Stimulated activated CD8-positive, alpha-beta memory T cell treated with anti-CD3 and anti-CD28 coated beads, Interleukin-12 subunit alpha, Interleukin-12 subunit beta, amount 100 ng/mL, for 24 hours (primary cell): ENCODE data around the gene MYO1E.

Source experiments
- DNase-seq: peaks from one replicate; pipeline ENCODE4 v3.0.0-alpha.2; 2020; ENCODE audit errors: extremely low read depth

MYO1E gene

GRCh38 chr15:59262316-59262715, 110.4 kb downstream of the MYO1E start:
- no peak for DNase-seq

DNA sequence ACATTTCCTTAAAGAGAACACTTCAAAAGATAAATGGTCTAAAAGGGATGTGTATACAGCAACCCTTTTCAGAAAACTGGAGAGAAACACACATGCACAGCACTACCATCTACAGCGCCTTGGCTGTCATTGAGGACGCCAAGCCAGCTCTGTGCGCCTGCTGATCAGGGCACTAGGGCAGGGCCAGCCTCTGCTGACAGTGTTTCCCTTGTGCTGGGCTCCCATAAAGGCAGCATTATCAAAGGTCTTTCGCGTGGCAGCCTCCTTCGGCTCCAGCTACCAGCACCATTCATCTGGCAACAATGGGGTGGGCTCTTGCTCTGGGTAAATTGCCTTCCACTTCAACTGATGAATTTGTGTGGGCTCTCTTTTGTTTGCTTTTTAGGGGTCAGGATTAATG, 112.6 kb downstream of the MYO1E start:
- no peak for DNase-seq

DNA sequence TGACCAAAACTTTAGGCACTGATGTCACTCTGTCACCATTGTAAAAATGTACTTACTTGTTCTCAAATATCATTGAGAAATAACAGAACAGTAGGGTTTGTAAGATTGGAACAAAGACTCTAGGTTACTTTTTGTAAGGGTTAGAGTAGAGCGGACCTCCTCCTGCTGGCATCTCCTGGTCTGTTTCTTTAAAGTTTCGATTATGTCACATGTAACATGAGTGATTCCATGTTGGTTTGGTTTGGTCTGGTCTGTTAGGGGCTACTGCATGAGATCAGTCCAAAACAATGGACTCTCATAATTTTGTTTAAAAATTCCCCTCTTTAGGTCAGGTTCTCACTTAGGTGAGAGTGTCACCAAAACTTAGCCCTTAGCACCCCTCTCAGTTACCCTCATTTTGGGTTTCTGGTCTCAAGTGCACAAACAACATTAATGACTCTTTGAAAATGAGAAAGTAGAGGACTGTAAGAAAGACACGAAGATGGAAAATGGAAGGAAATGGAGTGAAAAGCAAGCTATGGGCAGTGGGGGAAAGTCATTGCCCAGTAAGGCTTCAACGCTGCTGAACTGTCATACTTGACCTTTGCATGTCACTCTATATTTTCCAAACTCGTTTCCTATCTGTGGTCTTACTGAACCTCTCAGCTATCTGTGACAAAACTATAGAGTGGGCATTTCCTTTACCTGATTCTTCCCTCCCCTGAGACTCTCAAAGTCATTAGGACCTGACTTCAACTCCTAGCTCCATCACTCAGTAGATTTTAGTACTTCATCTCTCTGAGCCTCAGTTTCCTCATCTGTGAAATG, 113.3 kb downstream of the MYO1E start:
- DNase-seq: no peak

DNA sequence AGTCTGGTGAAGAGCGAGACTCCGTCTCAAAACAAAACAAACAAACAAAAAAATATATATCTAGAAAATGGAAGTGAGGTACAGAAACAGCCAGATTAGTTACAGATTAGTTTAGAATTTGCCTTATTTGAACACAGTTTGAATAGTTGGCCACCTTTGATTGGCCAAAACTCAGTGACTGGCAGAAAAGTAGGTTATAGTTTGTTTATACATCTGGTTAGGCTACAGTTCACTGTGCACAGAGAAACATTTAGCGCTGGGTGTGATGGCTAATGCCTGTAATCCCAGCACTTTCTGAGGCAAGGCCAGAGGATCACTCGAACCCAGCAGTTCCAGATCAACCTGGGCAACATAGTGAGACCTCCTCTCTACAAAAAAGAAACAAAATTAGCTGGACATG, 114.4 kb downstream of the MYO1E start:
- DNase-seq: no peak

DNA sequence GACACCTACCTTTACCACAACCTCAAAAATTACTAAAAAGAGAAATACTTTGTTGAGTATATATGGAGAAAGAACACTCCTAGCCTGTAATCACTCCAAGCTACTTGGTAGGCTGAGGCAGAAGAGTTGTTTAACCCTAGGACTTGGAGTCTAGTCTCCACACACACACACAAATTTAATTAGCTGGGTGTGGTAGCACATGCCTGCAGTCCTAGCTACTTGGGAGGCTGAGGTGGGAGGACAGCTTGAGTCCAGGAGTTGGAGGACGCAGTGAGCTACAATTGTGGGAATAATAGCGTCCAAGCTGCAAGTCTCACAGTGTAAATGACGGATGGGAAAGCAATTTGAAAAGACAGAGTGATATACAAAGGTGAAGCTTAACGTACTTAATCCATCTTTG, 115.5 kb downstream of the MYO1E start:
- DNase-seq: no peak

- DNase-seq: no peak
Measured at GRCh38 chr15:59256482-59256881, 116.2 kb downstream of the MYO1E start.

- no peak for DNase-seq
Measured at GRCh38 chr15:59255680-59256336, 116.9 kb downstream of the MYO1E start.

- no peak for DNase-seq
Measured at GRCh38 chr15:59252137-59252536, 120.5 kb downstream of the MYO1E start.

GRCh38 chr15:59251001-59251845, 121.4 kb downstream of the MYO1E start:
- DNase-seq: no peak

GRCh38 chr15:59250249-59250648, 122.4 kb downstream of the MYO1E start:
- no peak for DNase-seq

DNA sequence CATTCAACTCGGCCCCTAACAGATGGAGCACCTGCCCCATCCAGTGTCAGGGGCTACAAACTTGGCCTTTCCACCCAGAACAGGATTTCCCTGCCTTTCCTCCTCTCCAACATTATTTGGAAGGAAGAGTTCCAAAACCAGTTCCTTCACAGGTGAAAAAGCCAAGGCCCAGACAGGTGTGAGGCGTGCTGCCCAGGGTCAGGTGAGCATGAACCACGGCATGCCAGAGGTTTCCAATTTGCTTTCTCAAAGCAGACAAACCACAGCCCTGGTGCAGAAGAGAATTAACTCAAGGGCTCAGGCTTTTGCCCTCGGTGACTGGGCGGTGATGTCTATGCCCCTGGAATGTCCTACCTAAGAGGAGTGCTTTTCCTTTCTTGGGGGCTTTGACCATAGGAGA, 122.9 kb downstream of the MYO1E start:
- DNase-seq: no peak

- DNase-seq: peak; percentile 25
Measured at GRCh38 chr15:59247364-59247763, 125.3 kb downstream of the MYO1E start.

- DNase-seq: no peak
Measured at GRCh38 chr15:59245559-59245958, 127.1 kb downstream of the MYO1E start.

DNA sequence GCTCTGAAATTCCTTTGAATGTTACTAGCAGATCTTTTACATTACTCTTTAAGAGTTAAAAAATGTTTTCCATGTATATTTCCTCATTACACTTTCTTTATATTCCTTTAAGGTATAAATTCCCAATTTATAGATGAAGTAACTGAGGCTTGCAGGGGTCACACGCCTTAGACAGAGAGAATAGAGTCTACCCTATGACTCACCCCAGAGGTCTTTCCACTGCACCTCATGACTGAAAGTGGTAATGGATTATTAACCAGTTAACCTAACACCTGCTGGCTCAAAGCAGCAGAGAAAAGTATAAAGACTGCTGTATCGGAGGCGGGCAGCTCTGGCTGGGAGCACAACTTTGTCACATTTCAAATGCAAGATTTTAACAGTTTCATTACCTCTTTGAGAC, 128.3 kb downstream of the MYO1E start:
- DNase-seq: no peak

DNA sequence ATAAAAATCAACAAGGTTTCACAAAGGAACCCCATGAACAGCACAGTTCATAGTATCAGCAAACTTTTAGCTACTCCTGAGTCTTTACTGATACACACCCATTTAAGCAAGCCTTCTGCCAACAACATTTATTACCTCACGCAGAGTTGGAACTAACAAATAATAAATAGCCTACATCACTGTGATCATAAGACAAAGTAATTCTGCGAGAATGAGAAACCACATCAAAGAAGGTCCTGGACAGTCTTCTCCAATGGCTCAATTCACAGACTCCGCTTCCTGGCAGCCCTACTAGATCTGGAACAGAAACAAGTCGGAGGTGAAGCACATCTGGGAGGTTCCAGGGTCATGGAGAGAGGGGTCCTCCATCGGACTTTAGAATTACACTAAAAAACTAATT, 129.0 kb downstream of the MYO1E start:
- no peak for DNase-seq

DNA sequence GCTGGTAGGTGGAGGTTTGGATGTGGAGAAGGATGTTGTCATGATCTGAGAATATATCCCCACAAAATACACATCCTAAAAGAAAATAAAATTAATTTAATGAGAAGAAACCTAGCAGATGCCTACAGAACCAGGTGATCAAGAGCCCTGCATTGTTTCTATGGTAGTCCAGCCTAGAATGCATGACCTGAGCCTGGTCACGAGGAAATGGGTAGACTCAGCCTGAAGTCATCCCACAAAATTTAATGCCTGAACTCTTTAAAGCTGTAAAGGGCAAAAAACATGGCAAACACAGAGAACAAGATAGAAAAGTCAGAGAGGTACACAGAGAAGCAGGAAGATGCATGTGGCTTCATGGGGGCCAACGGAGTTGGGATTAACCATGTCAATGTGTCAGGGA, 130.0 kb downstream of the MYO1E start:
- no peak for DNase-seq

DNA sequence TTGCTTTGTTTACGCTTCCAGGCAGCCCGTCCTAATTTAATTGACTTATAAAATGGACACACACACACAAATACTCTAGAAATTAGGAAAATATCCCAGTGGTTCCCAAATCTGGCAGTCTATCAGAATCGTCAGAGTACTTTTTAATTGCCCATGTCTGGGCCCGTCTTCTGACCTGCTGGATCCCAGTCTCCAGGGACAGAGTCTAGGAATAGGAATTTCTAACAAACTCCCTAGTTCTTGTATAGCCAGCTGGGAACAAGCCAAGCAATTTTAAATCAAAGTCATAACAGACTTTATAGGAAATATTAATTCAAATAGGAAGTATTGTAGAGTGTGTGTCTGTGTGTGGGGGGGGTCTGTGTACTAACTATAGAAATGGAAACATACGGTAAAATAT, 132.6 kb downstream of the MYO1E start:
- DNase-seq: no peak

DNA sequence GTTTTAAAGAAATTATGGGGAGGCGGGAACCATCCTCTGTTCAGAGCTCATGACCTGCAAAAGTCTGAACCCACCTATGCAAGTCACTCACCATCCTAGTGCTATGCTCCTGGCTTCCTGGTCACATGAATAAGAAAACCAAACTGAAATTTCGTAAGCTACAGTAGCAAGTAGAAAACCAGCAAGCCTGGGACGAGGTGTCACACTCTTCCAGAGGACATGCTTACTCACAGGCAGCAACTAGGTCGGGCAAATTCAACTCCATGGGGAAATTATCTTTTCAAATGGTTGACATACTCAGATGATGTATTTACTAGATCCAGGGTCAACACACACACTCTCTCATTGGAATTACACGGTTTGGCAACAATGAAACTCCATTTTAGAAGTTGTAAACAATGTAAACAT, 134.7 kb downstream of the MYO1E start:
- DNase-seq: no peak

DNA sequence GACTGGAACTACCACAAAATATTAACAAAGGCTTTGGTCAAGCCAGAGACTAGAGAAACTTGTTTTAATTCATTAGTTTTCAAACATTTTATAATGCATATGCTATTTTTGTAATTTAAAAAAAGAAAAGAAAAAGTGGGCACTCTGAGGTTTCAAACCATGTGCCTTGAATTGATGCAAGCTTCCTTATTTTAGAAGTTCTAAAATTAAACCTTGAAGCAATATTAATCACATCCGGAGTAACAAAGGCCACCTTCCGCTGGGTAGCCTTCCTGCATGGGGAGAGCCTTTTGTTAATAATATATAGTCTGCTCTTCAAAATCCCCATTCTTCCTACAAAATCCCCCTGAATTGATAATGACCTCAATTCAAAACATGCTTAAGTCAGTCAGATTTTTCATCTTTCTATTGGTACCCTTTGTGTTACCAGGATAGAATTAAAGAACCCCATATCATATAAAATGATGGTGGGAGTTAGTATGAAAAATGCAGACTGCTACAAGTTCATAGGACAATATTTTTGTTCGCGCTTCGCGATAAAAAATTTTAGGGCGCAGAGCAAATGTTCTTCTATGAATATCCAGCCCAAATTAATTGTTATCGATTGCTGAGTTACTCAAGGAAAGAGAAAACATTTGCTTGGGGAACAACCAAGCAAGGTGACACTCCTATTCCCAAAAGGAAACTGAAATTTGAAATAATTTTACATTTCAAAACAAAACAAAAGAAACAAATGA, 135.4 kb downstream of the MYO1E start:
- no peak for DNase-seq

- no peak for DNase-seq
Measured at GRCh38 chr15:59236394-59236793, 136.3 kb downstream of the MYO1E start.

DNA sequence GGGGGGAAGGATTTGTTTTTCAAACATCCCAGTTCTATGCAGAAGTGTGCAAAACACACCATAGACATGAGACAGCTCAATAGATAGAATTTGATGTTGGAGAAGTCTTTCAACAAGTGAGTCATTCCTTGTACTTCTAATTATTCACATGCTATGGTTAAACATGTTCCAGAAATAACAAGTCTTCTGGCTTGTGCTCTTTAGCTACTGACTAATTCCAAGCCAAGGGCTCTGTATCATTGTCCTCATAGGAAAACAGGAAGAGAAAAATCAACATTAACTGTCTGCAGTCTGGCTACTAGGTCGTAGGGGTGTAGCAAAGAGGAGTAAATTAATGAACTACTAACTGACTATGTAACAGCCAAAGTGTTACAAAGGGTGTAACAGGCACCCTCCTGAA, 140.2 kb downstream of the MYO1E start:
- no peak for DNase-seq

DNA sequence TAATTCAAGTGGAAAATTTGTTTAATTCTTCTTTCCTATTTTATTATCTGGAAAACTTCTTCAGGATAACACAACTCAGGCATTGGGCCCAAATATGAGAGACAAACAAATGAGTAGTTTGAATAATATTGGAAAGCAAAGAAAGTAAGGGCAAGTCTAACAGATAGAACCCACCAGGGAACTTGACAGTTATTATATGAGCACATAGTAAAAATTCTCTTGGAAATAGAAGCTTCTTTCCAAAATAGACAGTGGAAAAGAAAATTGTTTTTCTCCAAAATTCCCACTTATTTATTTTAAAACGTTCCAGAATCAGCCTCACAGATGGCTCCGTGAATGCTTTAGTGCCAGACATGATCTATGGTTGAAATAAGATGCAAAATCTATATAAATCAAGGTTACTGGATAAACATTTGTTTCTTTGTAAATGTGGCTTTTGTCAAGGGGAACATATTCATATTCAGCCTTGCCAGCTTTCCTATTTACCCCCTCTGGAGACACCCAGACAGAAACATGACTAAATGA, 142.1 kb downstream of the MYO1E start:
- DNase-seq: no peak
